Measurements from ENCODE around the gene NMT1. TPM values are rescaled to one million over a fixed set of nuclear protein-coding genes. Genes with fewer than 3 reads are reported as not detected.

Gene NMT1
- total and polyA plus RNA-seq, 2 of the 13 experiments (the other 11 are each of a cell fraction or from before 2014, with no cell fraction given), result 75.7 to 142 TPM

DNA sequence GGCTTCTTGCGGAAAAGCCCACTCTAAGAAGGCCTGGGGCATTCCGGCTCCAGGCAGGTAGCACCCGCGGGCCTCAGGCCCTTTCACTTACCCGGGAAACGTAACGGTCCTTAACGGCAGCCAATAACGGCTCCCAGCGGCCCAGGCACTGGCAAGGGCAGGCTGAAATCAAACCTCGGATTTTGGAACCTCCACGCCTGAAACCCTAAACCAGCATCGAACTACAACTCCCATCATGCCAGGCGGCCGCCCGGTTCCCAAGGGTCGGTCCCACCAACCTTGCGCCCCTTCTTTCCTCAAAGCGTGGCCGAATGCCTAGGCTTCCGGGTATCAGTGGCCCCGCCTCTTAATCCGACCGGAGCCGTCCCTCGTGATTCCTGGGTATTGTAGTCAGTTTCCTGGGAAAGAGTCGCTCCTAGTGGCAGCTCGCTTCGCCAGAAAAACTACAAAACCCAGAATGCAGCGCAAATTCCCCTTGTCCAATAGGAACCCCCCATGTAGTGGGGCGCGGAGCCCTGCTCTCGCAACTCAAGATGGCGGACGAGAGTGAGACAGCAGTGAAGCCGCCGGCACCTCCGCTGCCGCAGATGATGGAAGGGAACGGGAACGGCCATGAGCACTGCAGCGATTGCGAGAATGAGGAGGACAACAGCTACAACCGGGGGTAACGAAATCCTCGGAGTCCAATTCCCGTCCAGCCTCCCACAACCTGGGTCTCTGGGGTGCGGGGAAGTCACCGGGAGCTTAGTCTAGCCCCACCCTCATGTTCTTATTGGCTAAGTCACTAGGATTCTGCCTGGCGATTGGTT lies at the start of gene NMT1 (continued):
- TF ChIP-seq SPEN (CRISPR knock-in tag; IDR thresholded peaks at IDR 0.05; ENCODE audit: low read depth) (peak; percentile 59), RXRA (CRISPR knock-in tag; IDR thresholded peaks at IDR 0.05) (peak; percentile 66), TCF7L2 (IDR thresholded peaks at IDR 0.05; ENCODE audit: low read depth, low read length) (no peak), U2AF2 (IDR thresholded peaks at IDR 0.05; ENCODE audit: low read depth, low read length) (0 out of 2 replicates have a peak, but pooled peaks have one; percentile 15), ZNF878 (CRISPR knock-in tag; IDR thresholded peaks at IDR 0.05) (peak; percentile 34; the same call in 1 of the 2 replicates), GFI1 (CRISPR knock-in tag; IDR thresholded peaks at IDR 0.05; ENCODE audit: borderline replicate concordance) (peak; percentile 87), ZSCAN5A (CRISPR knock-in tag; IDR thresholded peaks at IDR 0.05; ENCODE audit: borderline replicate concordance) (no peak), CREM (IDR thresholded peaks at IDR 0.05) (peak; percentile 99), CREM (CRISPR knock-in tag; IDR thresholded peaks at IDR 0.05) (no peak), SALL2 (CRISPR knock-in tag; IDR thresholded peaks at IDR 0.05) (peak; percentile 79; the same call in 1 of the 2 replicates), THAP11 (CRISPR knock-in tag; IDR thresholded peaks at IDR 0.05) (peak; percentile 99), DR1 (CRISPR knock-in tag; IDR thresholded peaks at IDR 0.05) (peak; percentile 69), ZNF530 (CRISPR knock-in tag; IDR thresholded peaks at IDR 0.05; ENCODE audit: low read depth) (no peak), TBX3 (IDR thresholded peaks at IDR 0.05; ENCODE audit: borderline replicate concordance) (peak; percentile 64; the same call in 1 of the 2 replicates), ZNF770 (CRISPR knock-in tag; IDR thresholded peaks at IDR 0.05) (peak; percentile 36), FOSL1 (CRISPR knock-in tag; IDR thresholded peaks at IDR 0.05; ENCODE audit: borderline replicate concordance) (0 out of 2 replicates have a peak, but pooled peaks have one; percentile 46), ZNF746 (CRISPR knock-in tag; IDR thresholded peaks at IDR 0.05) (0 out of 2 replicates have a peak, but pooled peaks have one; percentile 35), AKAP8 (CRISPR knock-in tag; IDR thresholded peaks at IDR 0.05) (peak; percentile 65; the same call in 1 of the 2 replicates), U2AF1 (optimal IDR thresholded peaks at IDR 0.05; ENCODE audit: low read depth, low read length) (peak; percentile 59)
- TF ChIP-seq, protein P1, sequence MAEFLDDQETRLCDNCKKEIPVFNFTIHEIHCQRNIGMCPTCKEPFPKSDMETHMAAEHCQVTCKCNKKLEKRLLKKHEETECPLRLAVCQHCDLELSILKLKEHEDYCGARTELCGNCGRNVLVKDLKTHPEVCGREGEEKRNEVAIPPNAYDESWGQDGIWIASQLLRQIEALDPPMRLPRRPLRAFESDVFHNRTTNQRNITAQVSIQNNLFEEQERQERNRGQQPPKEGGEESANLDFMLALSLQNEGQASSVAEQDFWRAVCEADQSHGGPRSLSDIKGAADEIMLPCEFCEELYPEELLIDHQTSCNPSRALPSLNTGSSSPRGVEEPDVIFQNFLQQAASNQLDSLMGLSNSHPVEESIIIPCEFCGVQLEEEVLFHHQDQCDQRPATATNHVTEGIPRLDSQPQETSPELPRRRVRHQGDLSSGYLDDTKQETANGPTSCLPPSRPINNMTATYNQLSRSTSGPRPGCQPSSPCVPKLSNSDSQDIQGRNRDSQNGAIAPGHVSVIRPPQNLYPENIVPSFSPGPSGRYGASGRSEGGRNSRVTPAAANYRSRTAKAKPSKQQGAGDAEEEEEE (CRISPR knock-in tag; IDR thresholded peaks at IDR 0.05; ENCODE audit: borderline replicate concordance), result no peak
- TF ChIP-seq, protein P2, sequence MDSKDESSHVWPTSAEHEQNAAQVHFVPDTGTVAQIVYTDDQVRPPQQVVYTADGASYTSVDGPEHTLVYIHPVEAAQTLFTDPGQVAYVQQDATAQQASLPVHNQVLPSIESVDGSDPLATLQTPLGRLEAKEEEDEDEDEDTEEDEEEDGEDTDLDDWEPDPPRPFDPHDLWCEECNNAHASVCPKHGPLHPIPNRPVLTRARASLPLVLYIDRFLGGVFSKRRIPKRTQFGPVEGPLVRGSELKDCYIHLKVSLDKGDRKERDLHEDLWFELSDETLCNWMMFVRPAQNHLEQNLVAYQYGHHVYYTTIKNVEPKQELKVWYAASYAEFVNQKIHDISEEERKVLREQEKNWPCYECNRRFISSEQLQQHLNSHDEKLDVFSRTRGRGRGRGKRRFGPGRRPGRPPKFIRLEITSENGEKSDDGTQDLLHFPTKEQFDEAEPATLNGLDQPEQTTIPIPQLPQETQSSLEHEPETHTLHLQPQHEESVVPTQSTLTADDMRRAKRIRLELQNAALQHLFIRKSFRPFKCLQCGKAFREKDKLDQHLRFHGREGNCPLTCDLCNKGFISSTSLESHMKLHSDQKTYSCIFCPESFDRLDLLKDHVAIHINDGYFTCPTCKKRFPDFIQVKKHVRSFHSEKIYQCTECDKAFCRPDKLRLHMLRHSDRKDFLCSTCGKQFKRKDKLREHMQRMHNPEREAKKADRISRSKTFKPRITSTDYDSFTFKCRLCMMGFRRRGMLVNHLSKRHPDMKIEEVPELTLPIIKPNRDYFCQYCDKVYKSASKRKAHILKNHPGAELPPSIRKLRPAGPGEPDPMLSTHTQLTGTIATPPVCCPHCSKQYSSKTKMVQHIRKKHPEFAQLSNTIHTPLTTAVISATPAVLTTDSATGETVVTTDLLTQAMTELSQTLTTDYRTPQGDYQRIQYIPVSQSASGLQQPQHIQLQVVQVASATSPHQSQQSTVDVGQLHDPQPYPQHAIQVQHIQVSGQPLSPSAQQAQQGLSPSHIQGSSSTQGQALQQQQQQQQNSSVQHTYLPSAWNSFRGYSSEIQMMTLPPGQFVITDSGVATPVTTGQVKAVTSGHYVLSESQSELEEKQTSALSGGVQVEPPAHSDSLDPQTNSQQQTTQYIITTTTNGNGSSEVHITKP (CRISPR knock-in tag; IDR thresholded peaks at IDR 0.05; ENCODE audit: low read depth), result peak; percentile 94

All from HepG2 (cell line).